GM23248 (cell line): ENCODE results near the gene MADCAM1. TPM values are rescaled to one million over a fixed set of nuclear protein-coding genes. Genes with fewer than 3 reads are reported as not detected.
A peak's percentile ranks its signal among the peaks of the same experiment; 100 is the strongest.

ENCODE experiments used
- DNase-seq: peaks from one replicate; pipeline ENCODE4 v3.0.0-alpha.2; 2015
- H2AFZ ChIP-seq: fragments of 200-600 bp; sonication (generic); 2 replicates; pipeline ENCODE4 v1.6.1; 2016; ENCODE audit warnings: antibody characterized with exemption
- H3F3A ChIP-seq: fragments of 200-600 bp; sonication (generic); 2 replicates; pipeline ENCODE4 v1.6.1; 2016; ENCODE audit warnings: mild to moderate bottlenecking, antibody characterized with exemption, mixed run types; ENCODE audit not compliant: insufficient read depth
- H3K27ac ChIP-seq: fragments of 200-600 bp; sonication (generic); 2 replicates; pipeline ENCODE4 v1.5.1; 2016; ENCODE audit warnings: mild to moderate bottlenecking
- H3K27me3 ChIP-seq: fragments of 200-600 bp; sonication (generic); replicated peaks from 2 replicates; pipeline ENCODE4 v1.6.1; 2016; ENCODE audit warnings: mild to moderate bottlenecking; ENCODE audit not compliant: insufficient read depth
- H3K36me3 ChIP-seq: fragments of 200-600 bp; sonication (generic); 2 replicates; pipeline ENCODE4 v1.6.1; 2016; ENCODE audit warnings: low read depth, mild to moderate bottlenecking
- H3K4me1 ChIP-seq: fragments of 200-600 bp; sonication (generic); 2 replicates; pipeline ENCODE4 v1.6.1; 2016; ENCODE audit warnings: mild to moderate bottlenecking; ENCODE audit not compliant: insufficient read depth
- H3K4me2 ChIP-seq: fragments of 200-600 bp; sonication (generic); one replicate; pipeline ENCODE4 v1.6.1; 2016; ENCODE audit warnings: mild to moderate bottlenecking; ENCODE audit not compliant: unreplicated experiment
- H3K4me3 ChIP-seq: fragments of 200-600 bp; sonication (generic); 2 replicates; pipeline ENCODE4 v1.5.1; 2016; ENCODE audit warnings: mild to moderate bottlenecking
- H3K79me2 ChIP-seq: fragments of 200-600 bp; sonication (generic); 2 replicates; pipeline ENCODE4 v1.6.1; 2016; ENCODE audit warnings: mild to moderate bottlenecking; ENCODE audit not compliant: insufficient read depth
- H3K9ac ChIP-seq: fragments of 200-600 bp; sonication (generic); 2 replicates; pipeline ENCODE4 v1.6.1; 2016; ENCODE audit warnings: mild to moderate bottlenecking
- H3K9me2 ChIP-seq: fragments of 200-600 bp; sonication (generic); 2 replicates; pipeline ENCODE4 v1.6.1; 2016; ENCODE audit warnings: mixed run types, mild to moderate bottlenecking, moderate library complexity; ENCODE audit not compliant: insufficient read depth
- H3K9me3 ChIP-seq: fragments of 200-600 bp; sonication (generic); one replicate; pipeline ENCODE4 v1.6.1; 2017; ENCODE audit warnings: low read depth
- H4K20me1 ChIP-seq: fragments of 200-600 bp; sonication (generic); 2 replicates; pipeline ENCODE4 v1.6.0; 2016; ENCODE audit not compliant: insufficient read depth
- EZH2 ChIP-seq: fragments of 200-600 bp; sonication (generic); IDR thresholded peaks from 2 replicates; pipeline ENCODE4 v1.6.1; 2018; ENCODE audit warnings: antibody characterized with exemption, mild to moderate bottlenecking; ENCODE audit not compliant: insufficient read depth, poor library complexity, severe bottlenecking
- EZH2phosphoT487 ChIP-seq: fragments of 200-600 bp; sonication (generic); IDR thresholded peaks from 2 replicates; pipeline ENCODE4 v1.6.1; 2018; ENCODE audit warnings: antibody characterized with exemption, moderate library complexity, mild to moderate bottlenecking, low read depth; ENCODE audit not compliant: insufficient read depth
- WGBS, 2 experiments: methylation state at CpG; one replicate each; pipeline ENCODE4 v1.1.6; 2015 to 2017; ENCODE audit warnings: low lambda C conversion rate in 2 of 2, low coverage in 1 of 2; ENCODE audit errors: missing lambda C conversion rate in 2 of 2; 5-methylcytosine and 5-hydroxymethylcytosine counted together
- in situ Hi-C: fragments of 300-500 bp; cut with MboI; formaldehyde crosslinking; loops from 2 replicates; pipeline ENCODE4 v1.15.0; 2020
- polyA plus RNA-seq: library from polyadenylated mRNA; unstranded; fragments of >200 nt; fragmentation: Nextera tagmentation; extraction: Ambion mirVana; gene quantifications from 2 replicates; pipeline ENCODE4 v1.2.1, GENCODE V29; 2016
- total RNA-seq: library from RNA; depleted of rRNA; stranded (reverse); fragments of >200 nt; shearing (Covaris generic); gene quantifications from 2 replicates; pipeline ENCODE4 v1.2.3, GENCODE V29; 2014

MADCAM1 gene
- total and polyA plus RNA-seq, 2 experiments from 2014 or later: 0.38 to 0.54 TPM

GRCh38 chr19:495402-496111 is 729 bp upstream of the MADCAM1 start:
- H2AFZ ChIP-seq: no peak overlapping the region
- in situ Hi-C loops: no loop called here

GRCh38 chr19:496986-497385 is 700 bp downstream of the MADCAM1 start:
- Histone ChIP-seq H3K27ac (no peak overlapping the region), H3K4me3 (no peak overlapping the region), H3K9me3 (no peaks in the 10 kb centered on the region), H3F3A (no peaks in the 10 kb centered on the region), H3K9me2 (no peaks in the 10 kb centered on the region), H2AFZ (no peak overlapping the region), H3K36me3 (no peaks in the 10 kb centered on the region), H3K27me3 (peaks cover 5% of the 10 kb centered on the region), H4K20me1 (no peaks in the 10 kb centered on the region), H3K4me1 (no peaks in the 10 kb centered on the region), H3K4me2 (no peak overlapping the region), H3K9ac (no peak overlapping the region), H3K79me2 (no peaks in the 10 kb centered on the region)
- in situ Hi-C loops: no loop called here
- TF ChIP-seq EZH2phosphoT487 (no peak), EZH2 (no peak)
- DNase-seq: no peak
- WGBS, 2 experiments: 8% methylated on average over 18 of the region's 18 CpGs; no CpG with 5 or more reads in 1 of the 2 experiments

More at GRCh38 chr19:495402-496111, 729 bp upstream of the MADCAM1 start:
- no peaks in the 10 kb centered on the region for H3K4me1 ChIP-seq
- no peak for TF ChIP-seq EZH2
- TF ChIP-seq EZH2phosphoT487: no peak
- no peaks in the 10 kb centered on the region for H3K36me3 ChIP-seq
- DNase-seq: peak; percentile 61
- no peak overlapping the region for H3K4me2 ChIP-seq
- no peaks in the 10 kb centered on the region for H3K79me2 ChIP-seq
- no peak overlapping the region for H3K4me3 ChIP-seq
- H4K20me1 ChIP-seq: no peaks in the 10 kb centered on the region
- 0 out of 2 replicates have a peak, but pooled peaks cover under 1% of the 10 kb centered on the region for H3F3A ChIP-seq
- no peak overlapping the region for H3K27ac ChIP-seq
- WGBS, 2 experiments: 8% methylated on average over 32 of the region's 32 CpGs
- H3K9me2 ChIP-seq: no peaks in the 10 kb centered on the region
- peaks cover 5% of the 10 kb centered on the region for H3K27me3 ChIP-seq
- no peak overlapping the region for H3K9ac ChIP-seq
- H3K9me3 ChIP-seq: no peaks in the 10 kb centered on the region

GRCh38 chr19:497491-497868 is 1.2 kb downstream of the MADCAM1 start:
- H3K4me1 ChIP-seq: no peaks in the 10 kb centered on the region
- no peak for DNase-seq
- in situ Hi-C loops: no loop called here

GRCh38 chr19:497869-498510 is 1.7 kb downstream of the MADCAM1 start:
- Histone ChIP-seq H3F3A (no peaks in the 10 kb centered on the region), H3K27ac (no peak overlapping the region), H3K27me3 (peaks cover 5% of the 10 kb centered on the region), H3K9ac (no peak overlapping the region), H3K36me3 (no peaks in the 10 kb centered on the region), H3K9me2 (no peaks in the 10 kb centered on the region), H3K9me3 (no peaks in the 10 kb centered on the region), H3K79me2 (no peaks in the 10 kb centered on the region), H2AFZ (no peak overlapping the region), H3K4me2 (no peak overlapping the region), H3K4me3 (no peak overlapping the region), H3K4me1 (no peaks in the 10 kb centered on the region), H4K20me1 (no peaks in the 10 kb centered on the region)
- in situ Hi-C loops: no loop called here
- 3 to 6% methylated on average over 43 to 50 of the region's 50 CpGs for WGBS, 2 experiments
- TF ChIP-seq EZH2phosphoT487 (no peak), EZH2 (peak; percentile 95)
- no peak for DNase-seq

More at GRCh38 chr19:497491-497868, 1.2 kb downstream of the MADCAM1 start:
- Histone ChIP-seq H3K9me3 (no peaks in the 10 kb centered on the region), H3K27ac (no peak overlapping the region), H3K79me2 (no peaks in the 10 kb centered on the region), H3K36me3 (no peaks in the 10 kb centered on the region), H2AFZ (no peak overlapping the region), H3K4me2 (no peak overlapping the region), H3K4me3 (no peak overlapping the region), H4K20me1 (no peaks in the 10 kb centered on the region), H3K9me2 (no peaks in the 10 kb centered on the region), H3K27me3 (peaks cover 5% of the 10 kb centered on the region), H3K9ac (no peak overlapping the region), H3F3A (no peaks in the 10 kb centered on the region)
- 3% methylated on average over 33 of the region's 36 CpGs; no CpG with 5 or more reads in 1 of the 2 experiments for WGBS, 2 experiments
- TF ChIP-seq EZH2: no peak
- no peak for TF ChIP-seq EZH2phosphoT487
